DOHH2 (cell line): ENCODE results near the gene LBHD1.
A peak's percentile ranks its signal among the peaks of the same experiment; 100 is the strongest.

ENCODE experiments used
- H3F3A ChIP-seq: fragments of 200-600 bp; sonication (generic), shearing (Covaris generic); 2 replicates; pipeline ENCODE4 v1.6.0; 2016; ENCODE audit warnings: antibody characterized with exemption, mild to moderate bottlenecking; ENCODE audit not compliant: control insufficient read depth, insufficient read depth
- H3K27ac ChIP-seq: fragments of 200-600 bp; sonication (generic); 2 replicates; pipeline ENCODE4 v1.5.1; 2014; ENCODE audit warnings: low read depth, mild to moderate bottlenecking, low read length, moderate library complexity
- H3K27me3 ChIP-seq: fragments of 200-600 bp; sonication (generic); 2 replicates; pipeline ENCODE4 v1.6.1; 2014; ENCODE audit warnings: mild to moderate bottlenecking, low read length, mixed read lengths; ENCODE audit not compliant: control insufficient read depth
- H3K36me3 ChIP-seq: fragments of 200-600 bp; sonication (generic); 2 replicates; pipeline ENCODE4 v1.6.1; 2014; ENCODE audit warnings: mild to moderate bottlenecking, low read length, moderate library complexity, mixed read lengths; ENCODE audit not compliant: control insufficient read depth
- H3K4me1 ChIP-seq: fragments of 200-600 bp; sonication (generic); 2 replicates; pipeline ENCODE4 v1.6.1; 2014; ENCODE audit warnings: mild to moderate bottlenecking, low read length, mixed read lengths; ENCODE audit not compliant: control insufficient read depth
- H3K4me2 ChIP-seq: fragments of 200-600 bp; sonication (generic); 2 replicates; pipeline ENCODE4 v1.6.0; 2014; ENCODE audit warnings: mild to moderate bottlenecking, low read length, moderate library complexity
- H3K4me3 ChIP-seq: fragments of 200-600 bp; sonication (generic); 2 replicates; pipeline ENCODE4 v1.5.1; 2014; ENCODE audit warnings: mild to moderate bottlenecking, low read length, mixed read lengths
- H3K79me2 ChIP-seq: fragments of 200-600 bp; sonication (generic); 2 replicates; pipeline ENCODE4 v1.6.1; 2014; ENCODE audit warnings: mild to moderate bottlenecking, low read length, mixed read lengths; ENCODE audit not compliant: control insufficient read depth
- H3K9me2 ChIP-seq: fragments of 200-600 bp; sonication (generic); replicated peaks from 2 replicates; pipeline ENCODE4 v1.6.1; 2014; ENCODE audit warnings: mild to moderate bottlenecking, low read length, mixed read lengths; ENCODE audit not compliant: control insufficient read depth
- H3K9me3 ChIP-seq: fragments of 200-600 bp; sonication (generic); 2 replicates; pipeline ENCODE4 v1.6.1; 2014; ENCODE audit warnings: antibody characterized with exemption, low read length, mixed read lengths; ENCODE audit not compliant: control insufficient read depth, insufficient read depth
- H4K20me1 ChIP-seq: fragments of 200-600 bp; sonication (generic); 2 replicates; pipeline ENCODE4 v1.6.0; 2014; ENCODE audit warnings: low read depth, mild to moderate bottlenecking, antibody characterized with exemption, low read length, moderate library complexity; ENCODE audit not compliant: control insufficient read depth, insufficient read depth
- EZH2phosphoT487 ChIP-seq: fragments of 200-600 bp; sonication (generic); IDR thresholded peaks from 2 replicates; pipeline ENCODE4 v1.6.1; 2017; ENCODE audit warnings: borderline replicate concordance, mild to moderate bottlenecking, antibody characterized with exemption, low read length, moderate library complexity, mixed read lengths
- TF ChIP-seq, protein P1 (sequence below): fragments of 200-600 bp; sonication (generic); IDR thresholded peaks from one replicate; pipeline ENCODE4 v1.5.1; 2014; ENCODE audit warnings: antibody characterized with exemption, mild to moderate bottlenecking, low read depth, low read length; ENCODE audit not compliant: poor library complexity, severe bottlenecking

Gene LBHD1

DNA sequence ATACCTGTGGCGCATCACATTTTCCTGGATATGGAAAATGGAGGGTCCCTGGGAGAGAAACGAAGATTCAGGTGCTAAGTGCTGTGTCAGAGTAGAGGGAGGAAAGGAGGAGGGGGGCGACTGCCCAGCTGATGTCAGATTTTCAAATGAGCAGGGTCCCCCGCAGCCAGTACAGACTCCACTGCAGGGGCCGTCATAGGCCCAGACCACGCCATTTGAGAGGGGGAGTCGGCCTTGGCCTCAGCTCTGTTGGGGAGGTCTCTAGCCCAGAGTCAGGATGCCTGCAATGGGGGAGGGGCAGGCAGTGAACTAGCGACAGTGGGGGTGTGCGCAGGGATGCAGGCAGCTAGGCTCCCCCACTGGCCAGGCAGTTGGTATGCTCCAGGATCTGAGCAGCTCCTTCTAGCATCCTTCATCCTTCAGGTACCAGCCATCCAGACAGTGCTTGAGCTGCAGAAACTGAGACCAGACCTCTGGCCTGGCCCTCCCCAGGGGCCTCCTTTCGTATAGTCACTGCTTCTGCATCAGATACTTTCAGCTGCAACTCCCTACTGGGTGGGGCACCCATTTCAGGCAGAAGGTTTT lies 35.3 kb upstream of the LBHD1 start, which contains the start of the genes BSCL2 and GNG3:
Gene BSCL2, minus strand, starts transcription at position 148 of the 585 bp plus-strand sequence. CDS start 229 bp downstream, outside the sequence.
Gene GNG3, plus strand, starts transcription at position 400 of the 585 bp plus-strand sequence. CDS start 620 bp downstream, outside the sequence.
- peaks cover 52% of the 10 kb centered on the region for H3K36me3 ChIP-seq
- peaks cover 32% of the 10 kb centered on the region for H3F3A ChIP-seq
- H3K79me2 ChIP-seq = peaks cover 18% of the 10 kb centered on the region

GRCh38 chr11:62706850-62707247 lies 34.8 kb upstream of the LBHD1 start:
- TF ChIP-seq, protein P1, sequence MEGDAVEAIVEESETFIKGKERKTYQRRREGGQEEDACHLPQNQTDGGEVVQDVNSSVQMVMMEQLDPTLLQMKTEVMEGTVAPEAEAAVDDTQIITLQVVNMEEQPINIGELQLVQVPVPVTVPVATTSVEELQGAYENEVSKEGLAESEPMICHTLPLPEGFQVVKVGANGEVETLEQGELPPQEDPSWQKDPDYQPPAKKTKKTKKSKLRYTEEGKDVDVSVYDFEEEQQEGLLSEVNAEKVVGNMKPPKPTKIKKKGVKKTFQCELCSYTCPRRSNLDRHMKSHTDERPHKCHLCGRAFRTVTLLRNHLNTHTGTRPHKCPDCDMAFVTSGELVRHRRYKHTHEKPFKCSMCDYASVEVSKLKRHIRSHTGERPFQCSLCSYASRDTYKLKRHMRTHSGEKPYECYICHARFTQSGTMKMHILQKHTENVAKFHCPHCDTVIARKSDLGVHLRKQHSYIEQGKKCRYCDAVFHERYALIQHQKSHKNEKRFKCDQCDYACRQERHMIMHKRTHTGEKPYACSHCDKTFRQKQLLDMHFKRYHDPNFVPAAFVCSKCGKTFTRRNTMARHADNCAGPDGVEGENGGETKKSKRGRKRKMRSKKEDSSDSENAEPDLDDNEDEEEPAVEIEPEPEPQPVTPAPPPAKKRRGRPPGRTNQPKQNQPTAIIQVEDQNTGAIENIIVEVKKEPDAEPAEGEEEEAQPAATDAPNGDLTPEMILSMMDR = no peak
- TF ChIP-seq EZH2phosphoT487 = no peak
- Histone ChIP-seq H3K9me3 (no peaks in the 10 kb centered on the region), H3K27ac (no peak overlapping the region), H3K4me1 (peaks cover 49% of the 10 kb centered on the region), H4K20me1 (no peaks in the 10 kb centered on the region), H3K36me3 (peaks cover 49% of the 10 kb centered on the region), H3K27me3 (no peaks in the 10 kb centered on the region), H3K9me2 (no peaks in the 10 kb centered on the region), H3K4me3 (peak overlapping the region; percentile 92), H3K79me2 (peaks cover 18% of the 10 kb centered on the region), H3F3A (peaks cover 26% of the 10 kb centered on the region), H3K4me2 (peak overlapping the region; percentile 94)

More for the DNA sequence above, 35.3 kb upstream of the LBHD1 start, which contains the start of the genes BSCL2 and GNG3:
- H3K27ac ChIP-seq = no peak within 1 kb of the TSS
- no peaks in the 10 kb centered on the region for H3K9me2 ChIP-seq
- H3K9me3 ChIP-seq = no peaks in the 10 kb centered on the region
- TF ChIP-seq, protein P1 = no peak
- TF ChIP-seq EZH2phosphoT487 = no peak
- no peaks in the 10 kb centered on the region for H3K27me3 ChIP-seq
- H4K20me1 ChIP-seq = no peaks in the 10 kb centered on the region
- H3K4me2 ChIP-seq = peak within 1 kb of the TSS; percentile 99
- peak within 1 kb of the TSS; percentile 92 for H3K4me3 ChIP-seq
- H3K4me1 ChIP-seq = peaks cover 49% of the 10 kb centered on the region

- Histone ChIP-seq H3K4me1 (peaks cover 49% of the 10 kb centered on the region), H3K4me3 (peak overlapping the region; percentile 92), H3K36me3 (peaks cover 46% of the 10 kb centered on the region), H4K20me1 (no peaks in the 10 kb centered on the region), H3F3A (peaks cover 20% of the 10 kb centered on the region), H3K27me3 (no peaks in the 10 kb centered on the region), H3K9me3 (no peaks in the 10 kb centered on the region), H3K79me2 (peaks cover 18% of the 10 kb centered on the region), H3K27ac (no peak overlapping the region), H3K9me2 (no peaks in the 10 kb centered on the region), H3K4me2 (peak overlapping the region; percentile 94)
- TF ChIP-seq, protein P1 = no peak
- TF ChIP-seq EZH2phosphoT487 = no peak
These were observed 34.1 kb upstream of the LBHD1 start for GRCh38 chr11:62705880-62706849.
